ENCODE results near the gene ARHGAP28.

The ARHGAP28 gene

DNA sequence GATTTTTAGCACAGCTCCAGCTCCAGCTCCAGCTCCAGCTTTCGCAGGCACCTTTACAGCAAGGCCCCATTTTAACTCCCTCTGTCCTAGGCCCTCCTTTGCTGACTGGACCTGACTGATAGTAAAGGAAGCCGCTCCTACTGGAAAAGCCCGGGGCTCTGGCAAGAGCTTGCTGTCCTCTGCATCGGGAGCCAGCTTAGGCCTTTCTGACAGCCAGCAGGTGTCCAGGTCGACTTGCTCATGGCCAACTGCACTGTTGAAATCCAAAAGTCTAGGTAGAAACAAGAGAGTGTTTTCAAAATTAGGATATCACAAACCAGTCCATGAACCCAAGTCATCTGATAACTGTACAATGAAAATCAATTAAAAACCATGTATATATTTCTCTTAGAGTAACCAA lies 227.0 kb downstream of the ARHGAP28 start:
- 89 to 91% methylated on average over 4 of the region's 5 CpGs for WGBS, 2 experiments (ENCODE audit: insufficient coverage in 2 of 2)
- Histone ChIP-seq H3K36me3 (ENCODE audit: control insufficient read depth, insufficient read depth, low read length) (peaks cover 31% of the 10 kb centered on the region), H3K27ac (ENCODE audit: low read depth, low read length, severe bottlenecking) (no peak overlapping the region), H3K4me3 (ENCODE audit: extremely low read depth, insufficient read depth, low read length, poor library complexity, severe bottlenecking) (no peak overlapping the region), H3K9me3 (ENCODE audit: control insufficient read depth, low read length) (no peaks in the 10 kb centered on the region), H3K4me1 (ENCODE audit: control insufficient read depth, insufficient read depth, low read length, poor library complexity, severe bottlenecking) (peaks cover 7% of the 10 kb centered on the region)

DNA sequence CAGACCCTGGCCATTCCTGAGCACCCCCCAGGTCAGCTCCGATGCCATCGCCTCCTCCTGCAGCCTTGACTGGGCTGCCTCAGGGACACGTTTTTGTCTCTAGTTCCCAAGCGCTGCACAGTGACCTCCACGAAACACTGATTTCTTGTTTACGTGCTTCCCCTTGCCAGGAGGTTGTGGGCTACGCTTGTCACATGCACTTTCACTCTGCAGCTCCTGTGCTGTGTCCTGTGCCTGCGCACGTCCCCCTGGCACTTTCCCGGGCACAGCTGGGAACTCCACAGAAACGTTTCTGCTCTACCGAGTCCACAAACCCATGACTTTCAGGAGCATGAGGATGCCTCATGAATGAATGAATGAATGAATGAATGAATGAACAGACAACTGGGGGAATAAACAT lies 227.5 kb downstream of the ARHGAP28 start:
- WGBS, 2 experiments (ENCODE audit: insufficient coverage in 2 of 2), result 92 to 94% methylated on average over 11 to 12 of the region's 12 CpGs
- Histone ChIP-seq H3K9me3 (ENCODE audit: control insufficient read depth, low read length) (no peaks in the 10 kb centered on the region), H3K4me3 (ENCODE audit: extremely low read depth, insufficient read depth, low read length, poor library complexity, severe bottlenecking) (no peak overlapping the region), H3K4me1 (ENCODE audit: control insufficient read depth, insufficient read depth, low read length, poor library complexity, severe bottlenecking) (peaks cover 9% of the 10 kb centered on the region), H3K27ac (ENCODE audit: low read depth, low read length, severe bottlenecking) (no peak overlapping the region), H3K36me3 (ENCODE audit: control insufficient read depth, insufficient read depth, low read length) (peaks cover 31% of the 10 kb centered on the region)

DNA sequence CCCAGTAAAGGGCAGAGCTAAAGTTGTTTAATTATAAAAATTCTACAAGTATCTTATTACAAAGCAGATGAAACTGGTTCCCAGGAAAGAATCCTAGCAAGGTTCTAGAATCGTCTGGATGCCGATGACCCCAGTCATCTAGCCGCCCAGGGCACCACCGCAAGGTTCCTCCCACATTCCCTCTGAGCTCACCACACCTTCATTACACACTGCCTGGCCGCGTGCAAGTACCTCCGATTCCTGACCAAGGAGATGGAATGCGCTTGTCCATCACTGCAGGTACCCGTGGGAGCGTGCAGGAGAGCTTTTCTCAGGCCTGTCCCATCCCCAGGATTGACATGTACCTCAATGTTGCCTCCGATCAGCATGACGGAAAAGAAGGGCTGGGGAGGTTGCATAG lies 229.6 kb downstream of the ARHGAP28 start:
- no peaks in the 10 kb centered on the region for H3K9me3 ChIP-seq (ENCODE audit: control insufficient read depth, low read length)
- no peak overlapping the region for H3K4me3 ChIP-seq (ENCODE audit: extremely low read depth, insufficient read depth, low read length, poor library complexity, severe bottlenecking)
- WGBS, 2 experiments (ENCODE audit: insufficient coverage in 2 of 2), result 91 to 94% methylated on average over 10 of the region's 12 CpGs
- H3K4me1 ChIP-seq (ENCODE audit: control insufficient read depth, insufficient read depth, low read length, poor library complexity, severe bottlenecking), result peaks cover 9% of the 10 kb centered on the region
- no peak overlapping the region for H3K27ac ChIP-seq (ENCODE audit: low read depth, low read length, severe bottlenecking)
- peaks cover 21% of the 10 kb centered on the region for H3K36me3 ChIP-seq (ENCODE audit: control insufficient read depth, insufficient read depth, low read length)

DNA sequence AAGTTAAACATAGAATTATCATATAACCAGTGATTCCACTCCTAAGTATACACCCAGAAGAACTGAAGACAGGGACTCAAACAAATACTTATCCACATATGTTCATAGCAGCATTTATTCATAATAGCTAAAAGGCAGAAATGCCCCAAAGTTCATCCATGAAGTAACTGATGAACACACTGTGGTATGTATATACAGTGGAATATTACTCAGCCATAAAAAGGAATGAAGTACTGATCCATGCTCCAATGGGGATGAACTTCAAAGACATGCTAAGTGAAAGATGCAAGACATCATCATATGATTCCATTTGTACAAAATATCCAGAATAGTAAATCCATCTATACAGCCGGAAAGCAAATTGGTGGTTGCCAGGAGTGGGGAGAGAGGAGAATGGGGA lies 230.6 kb downstream of the ARHGAP28 start:
- H3K36me3 ChIP-seq (ENCODE audit: control insufficient read depth, insufficient read depth, low read length), result peaks cover 11% of the 10 kb centered on the region
- 100% methylated on average over 1 of the region's 1 CpG for WGBS, 2 experiments (ENCODE audit: insufficient coverage in 2 of 2)
- H3K27ac ChIP-seq (ENCODE audit: low read depth, low read length, severe bottlenecking), result no peak overlapping the region
- H3K9me3 ChIP-seq (ENCODE audit: control insufficient read depth, low read length), result no peaks in the 10 kb centered on the region
- peaks cover 9% of the 10 kb centered on the region for H3K4me1 ChIP-seq (ENCODE audit: control insufficient read depth, insufficient read depth, low read length, poor library complexity, severe bottlenecking)
- no peak overlapping the region for H3K4me3 ChIP-seq (ENCODE audit: extremely low read depth, insufficient read depth, low read length, poor library complexity, severe bottlenecking)

DNA sequence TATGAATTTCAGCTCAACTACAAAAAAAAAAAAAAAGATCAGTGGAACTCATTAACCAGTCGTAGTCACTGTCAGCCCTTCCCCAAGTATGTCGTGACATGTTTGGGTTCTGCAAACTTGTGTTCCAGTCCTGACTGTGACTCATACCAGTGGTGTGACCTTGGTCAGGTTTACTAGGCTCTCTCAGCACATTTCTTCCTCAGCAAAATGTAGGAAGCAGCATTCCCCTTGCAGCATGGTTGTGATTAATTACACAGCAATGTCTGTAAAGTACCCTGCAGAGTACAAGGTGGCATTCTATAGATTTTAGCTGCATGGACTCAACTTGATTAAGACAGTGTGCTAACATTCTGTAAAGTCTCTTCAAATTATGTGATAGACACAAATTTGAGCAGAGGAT lies 231.1 kb downstream of the ARHGAP28 start:
- H3K27ac ChIP-seq (ENCODE audit: low read depth, low read length, severe bottlenecking), result peak overlapping the region; percentile 70
- 69 to 100% methylated on average over 1 to 2 of the region's 2 CpGs for WGBS, 2 experiments (ENCODE audit: insufficient coverage in 2 of 2)
- peaks cover 9% of the 10 kb centered on the region for H3K4me1 ChIP-seq (ENCODE audit: control insufficient read depth, insufficient read depth, low read length, poor library complexity, severe bottlenecking)
- H3K9me3 ChIP-seq (ENCODE audit: control insufficient read depth, low read length), result no peaks in the 10 kb centered on the region
- peaks cover 7% of the 10 kb centered on the region for H3K36me3 ChIP-seq (ENCODE audit: control insufficient read depth, insufficient read depth, low read length)
- no peak overlapping the region for H3K4me3 ChIP-seq (ENCODE audit: extremely low read depth, insufficient read depth, low read length, poor library complexity, severe bottlenecking)

DNA sequence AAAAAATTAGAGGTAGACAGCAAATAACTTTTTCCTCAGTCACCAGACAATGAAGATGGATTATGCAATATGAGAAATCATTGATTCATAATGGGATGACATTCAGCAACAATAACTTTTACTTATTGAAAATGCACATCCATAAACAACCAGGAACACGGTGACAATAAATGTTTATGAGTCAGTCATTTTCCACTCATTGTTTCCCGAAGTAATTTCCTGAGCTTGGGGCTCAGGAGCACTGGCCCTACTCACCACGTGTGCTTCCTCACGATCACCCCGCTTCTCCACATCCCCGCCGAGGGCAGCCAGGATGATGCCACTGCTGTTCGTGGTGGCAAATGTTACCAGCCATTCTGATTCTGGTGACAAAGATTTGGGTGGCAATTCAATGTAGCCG lies 231.8 kb downstream of the ARHGAP28 start:
- Histone ChIP-seq H3K4me3 (ENCODE audit: extremely low read depth, insufficient read depth, low read length, poor library complexity, severe bottlenecking) (no peak overlapping the region), H3K9me3 (ENCODE audit: control insufficient read depth, low read length) (no peaks in the 10 kb centered on the region), H3K27ac (ENCODE audit: low read depth, low read length, severe bottlenecking) (peak overlapping the region; percentile 70), H3K36me3 (ENCODE audit: control insufficient read depth, insufficient read depth, low read length) (peaks cover 7% of the 10 kb centered on the region), H3K4me1 (ENCODE audit: control insufficient read depth, insufficient read depth, low read length, poor library complexity, severe bottlenecking) (peaks cover 9% of the 10 kb centered on the region)
- 93 to 97% methylated on average over 7 to 9 of the region's 9 CpGs for WGBS, 2 experiments (ENCODE audit: insufficient coverage in 2 of 2)

DNA sequence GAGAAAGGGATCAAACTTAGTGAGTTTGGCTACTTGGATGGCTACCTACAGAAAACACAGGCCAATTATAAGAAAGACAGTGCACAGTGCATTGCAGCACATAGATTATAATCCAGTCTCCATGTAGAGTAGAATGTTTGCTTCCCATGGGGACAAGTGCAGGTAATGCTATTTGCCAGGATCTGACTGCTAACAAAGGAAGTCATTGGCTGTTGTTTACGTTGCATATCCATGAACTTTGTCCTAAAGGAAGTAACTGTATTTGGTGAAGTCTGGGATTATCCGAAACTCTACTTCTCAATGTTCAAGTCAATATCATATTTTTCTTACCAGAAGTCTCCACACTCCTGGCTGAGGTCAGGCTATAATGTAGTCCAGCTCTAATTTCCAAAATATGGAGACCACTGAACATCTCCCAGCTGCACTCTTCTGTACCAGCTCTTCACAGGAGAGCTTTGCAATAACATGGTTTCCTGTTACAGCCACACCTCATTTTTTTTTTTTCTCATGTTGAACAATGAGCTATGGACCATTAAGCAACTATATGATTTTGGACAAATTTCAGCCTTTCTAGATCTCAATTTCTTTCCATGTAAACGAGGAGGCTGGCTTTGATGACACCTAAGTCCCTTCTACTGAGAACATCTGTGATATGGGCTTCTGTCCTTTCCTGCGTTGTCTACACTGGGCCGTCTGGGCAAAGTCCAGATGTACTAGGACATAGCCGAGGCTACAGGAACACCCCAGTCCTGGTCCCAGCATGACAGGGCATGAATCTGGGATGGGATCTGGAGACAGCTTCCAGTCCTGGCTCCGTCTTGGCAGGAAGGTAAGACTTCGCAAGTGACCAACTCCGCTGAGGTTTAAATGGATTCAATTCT lies 233.3 kb downstream of the ARHGAP28 start:
- Histone ChIP-seq H3K36me3 (ENCODE audit: control insufficient read depth, insufficient read depth, low read length) (no peaks in the 10 kb centered on the region), H3K9me3 (ENCODE audit: control insufficient read depth, low read length) (no peaks in the 10 kb centered on the region), H3K4me1 (ENCODE audit: control insufficient read depth, insufficient read depth, low read length, poor library complexity, severe bottlenecking) (peaks cover 9% of the 10 kb centered on the region), H3K27ac (ENCODE audit: low read depth, low read length, severe bottlenecking) (no peak overlapping the region), H3K4me3 (ENCODE audit: extremely low read depth, insufficient read depth, low read length, poor library complexity, severe bottlenecking) (no peak overlapping the region)
- 91 to 95% methylated on average over 7 of the region's 9 CpGs for WGBS, 2 experiments (ENCODE audit: insufficient coverage in 2 of 2)

DNA sequence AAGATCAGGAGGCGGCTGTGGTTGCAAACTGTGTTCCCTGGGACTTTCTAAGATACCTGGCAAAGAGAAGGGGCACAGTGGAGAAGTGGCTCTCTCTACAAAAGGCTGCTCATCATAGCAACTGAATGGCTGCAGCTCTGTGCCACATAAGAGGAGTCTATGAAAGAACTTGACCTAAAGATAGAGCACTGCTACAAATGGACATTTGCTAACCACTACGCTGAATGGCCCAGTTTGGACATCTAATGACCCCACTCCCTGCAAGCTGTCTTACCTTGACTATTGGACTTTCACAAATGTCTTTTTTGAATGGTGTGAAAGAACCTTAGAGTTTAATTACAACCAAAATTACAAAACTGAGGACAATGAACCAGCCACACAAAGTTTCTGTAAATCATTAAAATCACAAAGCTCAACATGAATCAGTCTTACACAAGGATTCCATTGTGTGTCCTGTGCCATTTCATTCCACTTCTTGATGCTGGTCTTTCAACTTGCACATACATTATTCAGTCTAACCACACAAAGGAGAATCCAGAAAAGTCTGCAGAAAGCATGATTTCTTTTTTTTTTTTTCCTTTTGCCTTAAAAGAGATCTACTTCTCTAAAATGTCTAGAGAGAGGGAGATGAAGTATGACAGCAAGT lies 234.1 kb downstream of the ARHGAP28 start:
- H3K36me3 ChIP-seq (ENCODE audit: control insufficient read depth, insufficient read depth, low read length), result no peaks in the 10 kb centered on the region

More for the DNA sequence above, 234.1 kb downstream of the ARHGAP28 start:
- Histone ChIP-seq H3K27ac (ENCODE audit: low read depth, low read length, severe bottlenecking) (no peak overlapping the region), H3K4me3 (ENCODE audit: extremely low read depth, insufficient read depth, low read length, poor library complexity, severe bottlenecking) (no peak overlapping the region), H3K4me1 (ENCODE audit: control insufficient read depth, insufficient read depth, low read length, poor library complexity, severe bottlenecking) (peaks cover 9% of the 10 kb centered on the region), H3K9me3 (ENCODE audit: control insufficient read depth, low read length) (no peaks in the 10 kb centered on the region)
- 94% methylated on average over 2 of the region's 2 CpGs; no CpG with 5 or more reads in 1 of the 2 experiments for WGBS, 2 experiments (ENCODE audit: insufficient coverage in 2 of 2)

Measured in mesodermal cell (in vitro differentiated cells).